ENCODE data around the gene GPSM1.

DNA sequence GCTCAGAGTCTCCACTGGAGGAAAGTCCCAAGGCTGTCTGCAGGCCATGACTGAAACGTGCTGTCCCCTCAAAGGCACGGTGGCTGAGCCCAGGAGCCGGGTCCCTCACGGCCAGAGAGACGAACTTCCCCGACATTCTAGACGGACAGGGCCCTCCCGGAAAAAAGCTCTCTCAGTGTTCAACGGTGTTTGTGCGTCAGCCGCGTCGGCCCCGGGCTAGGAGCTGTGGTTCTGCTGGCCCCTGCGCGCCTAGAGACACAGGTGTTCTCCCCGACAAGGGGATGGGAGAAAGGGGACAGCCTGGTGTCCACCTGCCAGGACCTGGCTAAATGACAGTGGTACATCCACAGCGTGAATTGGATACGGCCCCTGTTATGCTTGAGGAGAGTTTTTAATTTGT, 5.8 kb upstream of the GPSM1 start:
- no peak for TF ChIP-seq CTCF (IDR thresholded peaks at IDR 0.05)
- no peak for TF ChIP-seq POLR2AphosphoS5 (IDR thresholded peaks at IDR 0.05)

Data from sigmoid colon (tissue), 4 donors.